ENCODE measurements around the gene RASA3. TPM values are rescaled to one million over a fixed set of nuclear protein-coding genes. Genes with fewer than 3 reads are reported as not detected.

Gene RASA3
- total RNA-seq, 3 donors from 2014 or later: 7.9 to 19.0 (median 8.4) TPM

GRCh38 chr13:114013336-114013735 lies 119.1 kb downstream of the RASA3 start:
- H3K4me3 ChIP-seq: no peak overlapping the region
- DNase-seq (no peak), ATAC-seq (no peak)
- no peaks in the 10 kb centered on the region for H3K36me3 ChIP-seq (ENCODE audit: low read depth)
- TF ChIP-seq, protein P1, sequence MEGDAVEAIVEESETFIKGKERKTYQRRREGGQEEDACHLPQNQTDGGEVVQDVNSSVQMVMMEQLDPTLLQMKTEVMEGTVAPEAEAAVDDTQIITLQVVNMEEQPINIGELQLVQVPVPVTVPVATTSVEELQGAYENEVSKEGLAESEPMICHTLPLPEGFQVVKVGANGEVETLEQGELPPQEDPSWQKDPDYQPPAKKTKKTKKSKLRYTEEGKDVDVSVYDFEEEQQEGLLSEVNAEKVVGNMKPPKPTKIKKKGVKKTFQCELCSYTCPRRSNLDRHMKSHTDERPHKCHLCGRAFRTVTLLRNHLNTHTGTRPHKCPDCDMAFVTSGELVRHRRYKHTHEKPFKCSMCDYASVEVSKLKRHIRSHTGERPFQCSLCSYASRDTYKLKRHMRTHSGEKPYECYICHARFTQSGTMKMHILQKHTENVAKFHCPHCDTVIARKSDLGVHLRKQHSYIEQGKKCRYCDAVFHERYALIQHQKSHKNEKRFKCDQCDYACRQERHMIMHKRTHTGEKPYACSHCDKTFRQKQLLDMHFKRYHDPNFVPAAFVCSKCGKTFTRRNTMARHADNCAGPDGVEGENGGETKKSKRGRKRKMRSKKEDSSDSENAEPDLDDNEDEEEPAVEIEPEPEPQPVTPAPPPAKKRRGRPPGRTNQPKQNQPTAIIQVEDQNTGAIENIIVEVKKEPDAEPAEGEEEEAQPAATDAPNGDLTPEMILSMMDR (IDR thresholded peaks at IDR 0.05): no peak
- H3K9me3 ChIP-seq: no peaks in the 10 kb centered on the region
- intact Hi-C loops (cut with DNase I, micrococcal nuclease): no loop called here
- no peaks in the 10 kb centered on the region for H3K4me1 ChIP-seq (ENCODE audit: low read depth)

DNA sequence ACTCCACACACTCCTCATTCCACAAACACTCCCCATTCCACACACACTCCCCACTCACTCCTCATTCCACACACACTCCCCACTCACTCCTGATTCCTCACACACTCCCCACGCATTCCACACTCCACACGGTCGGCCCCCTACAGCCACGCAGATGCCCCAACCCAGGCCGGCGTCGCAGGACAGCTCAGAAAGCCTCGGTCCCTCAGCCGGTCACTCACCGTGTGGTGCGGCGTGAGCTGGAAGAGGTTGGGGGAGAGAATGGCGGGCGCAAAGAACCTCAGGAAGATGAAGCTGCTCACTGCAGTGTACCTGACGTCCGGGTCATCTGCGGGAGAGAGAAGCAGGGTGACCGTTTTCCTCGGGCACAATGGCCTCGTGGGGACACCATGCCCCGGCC lies 119.5 kb downstream of the RASA3 start:
- no peaks in the 10 kb centered on the region for H3K36me3 ChIP-seq (ENCODE audit: low read depth)
- peak in 1 of 3 donors; percentile 23 for DNase-seq
- H3K4me1 ChIP-seq (ENCODE audit: low read depth): no peaks in the 10 kb centered on the region
- no peak for ATAC-seq
- H3K9me3 ChIP-seq: no peaks in the 10 kb centered on the region
- intact Hi-C loops (cut with DNase I, micrococcal nuclease): no loop called here
- TF ChIP-seq, protein P1 (IDR thresholded peaks at IDR 0.05): no peak
- H3K4me3 ChIP-seq: no peak overlapping the region

DNA sequence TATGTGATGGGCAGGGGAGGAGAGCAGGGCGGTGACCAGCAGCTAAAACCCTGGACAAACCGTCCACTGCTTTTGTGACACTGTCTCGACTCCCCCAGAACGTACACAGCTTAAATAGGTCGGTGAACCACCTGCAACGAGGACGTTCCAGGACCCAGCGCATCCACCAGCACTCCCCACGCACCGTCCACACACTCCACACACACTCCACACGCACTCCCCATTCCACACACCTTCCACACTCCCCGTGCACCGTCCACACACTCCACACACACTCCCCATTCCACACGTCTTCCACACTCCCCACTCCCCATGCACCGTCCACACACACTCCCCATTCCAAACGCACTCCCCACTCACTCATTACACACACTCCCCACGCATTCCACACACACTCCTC lies 120.3 kb downstream of the RASA3 start:
- no peak for ATAC-seq
- Histone ChIP-seq H3K4me1 (ENCODE audit: low read depth) (no peaks in the 10 kb centered on the region), H3K9me3 (no peaks in the 10 kb centered on the region), H3K36me3 (ENCODE audit: low read depth) (no peaks in the 10 kb centered on the region), H3K4me3 (no peak overlapping the region)
- intact Hi-C loops (cut with DNase I, micrococcal nuclease): no loop called here
- DNase-seq: peak in 1 of 3 donors; percentile 29
- TF ChIP-seq, protein P1 (IDR thresholded peaks at IDR 0.05): no peak

DNA sequence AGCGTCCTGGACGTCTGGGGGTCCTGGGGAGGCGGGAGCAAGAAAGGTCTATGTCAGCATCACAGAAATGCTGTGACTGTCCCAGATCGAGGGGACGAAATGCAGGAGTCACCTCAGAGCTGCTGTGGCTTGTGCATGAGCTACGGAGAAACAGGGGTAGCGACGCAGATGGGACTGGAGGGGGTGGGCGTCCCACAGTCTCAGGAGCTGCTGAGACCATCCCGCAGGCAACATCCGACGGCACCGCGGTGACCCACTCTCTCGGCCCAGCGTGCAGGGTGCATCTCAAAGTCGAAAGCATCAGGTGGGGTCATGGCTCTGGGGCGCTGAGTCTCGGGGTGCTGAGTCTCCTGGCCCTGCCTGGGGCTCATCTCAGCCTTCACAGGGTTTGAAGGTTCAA lies 121.2 kb downstream of the RASA3 start:
- DNase-seq (peak in 1 of 3 donors; percentile 38), ATAC-seq (no peak)
- H3K4me1 ChIP-seq (ENCODE audit: low read depth): no peaks in the 10 kb centered on the region
- intact Hi-C loops (cut with DNase I, micrococcal nuclease): no loop called here
- H3K36me3 ChIP-seq (ENCODE audit: low read depth): no peaks in the 10 kb centered on the region
- H3K9me3 ChIP-seq: no peaks in the 10 kb centered on the region
- no peak overlapping the region for H3K4me3 ChIP-seq
- TF ChIP-seq, protein P1 (IDR thresholded peaks at IDR 0.05): no peak

- no peaks in the 10 kb centered on the region for H3K4me1 ChIP-seq (ENCODE audit: low read depth)
- peak in 1 of 3 donors; percentile 42 for DNase-seq
These were observed 121.9 kb downstream of the RASA3 start for GRCh38 chr13:114010401-114011101.

More at GRCh38 chr13:114010401-114011101, 121.9 kb downstream of the RASA3 start:
- Histone ChIP-seq H3K4me3 (no peak overlapping the region), H3K9me3 (no peaks in the 10 kb centered on the region), H3K36me3 (ENCODE audit: low read depth) (no peaks in the 10 kb centered on the region)
- intact Hi-C loops (cut with DNase I, micrococcal nuclease): no loop called here
- no peak for ATAC-seq
- TF ChIP-seq, protein P1 (IDR thresholded peaks at IDR 0.05): no peak

Measured in mucosa of descending colon (tissue), 3 donors.